Stimulated activated CD8-positive, alpha-beta memory T cell treated with anti-CD3 and anti-CD28 coated beads, Interleukin-7, amount 100 ng/mL, for 4 hours (primary cell): ENCODE results near the gene CWC15.
"Not testable (repeated sequence)": the region's sequence is repeated elsewhere in the genome, so short reads cannot be mapped to it uniquely, and the experiment has no call there.

Experiments
- DNase-seq, 2 donors: peaks; one replicate each; pipeline ENCODE4 v3.0.0-alpha.2; 2020; ENCODE audit warnings: low read depth in 2 of 2

CWC15 gene

GRCh38 chr11:94973099-94973968 lies at the start of gene CWC15, which contains the start of gene KDM4D:
CWC15 (minus strand) TSS chr11:94973556; CDS start chr11:94972185, 1,371 bp downstream.
KDM4D (plus strand) TSS chr11:94973709; CDS start chr11:94997373, 23,664 bp downstream.
- DNase-seq, result peak; percentile 92

- not testable (repeated sequence) for DNase-seq
Observed at GRCh38 chr11:95021468-95021867, 48.1 kb upstream of the CWC15 start.

GRCh38 chr11:95016139-95016538 lies 42.8 kb upstream of the CWC15 start:
- DNase-seq, result no peak

- DNase-seq, result no peak
Observed at GRCh38 chr11:95014184-95014821, 40.9 kb upstream of the CWC15 start.

- no peak for DNase-seq
Observed at GRCh38 chr11:95011376-95011775, 38.0 kb upstream of the CWC15 start.

- DNase-seq, result no peak
Observed at GRCh38 chr11:95005642-95006041, 32.3 kb upstream of the CWC15 start.

GRCh38 chr11:95003716-95004115 lies 30.4 kb upstream of the CWC15 start:
- DNase-seq, result no peak

GRCh38 chr11:94998285-94998684 lies 24.9 kb upstream of the CWC15 start:
- no peak for DNase-seq

- no peak for DNase-seq
Observed at GRCh38 chr11:94997437-94997836, 24.1 kb upstream of the CWC15 start.

- DNase-seq, result no peak
Observed at GRCh38 chr11:94993400-94993943, 20.1 kb upstream of the CWC15 start.

- no peak for DNase-seq
Observed at GRCh38 chr11:94988748-94989147, 15.4 kb upstream of the CWC15 start.

GRCh38 chr11:94987378-94987777 lies 14.0 kb upstream of the CWC15 start:
- no peak for DNase-seq

- no peak for DNase-seq
Observed at GRCh38 chr11:94975599-94975998, 2.2 kb upstream of the CWC15 start.

- DNase-seq, result no peak
Observed at GRCh38 chr11:94974178-94974577, 822 bp upstream of the CWC15 start.

- DNase-seq, result no peak
Observed at GRCh38 chr11:94972700-94973098, 657 bp downstream of the CWC15 start.

GRCh38 chr11:94968334-94968958 lies 4.9 kb downstream of the CWC15 start:
- DNase-seq, result no peak

- DNase-seq, result no peak
Observed at GRCh38 chr11:94964934-94965333, 8.4 kb downstream of the CWC15 start.

- no peak for DNase-seq
Observed at GRCh38 chr11:94961255-94961654, 12.1 kb downstream of the CWC15 start.

GRCh38 chr11:94960488-94960887 lies 12.9 kb downstream of the CWC15 start:
- DNase-seq, result no peak

GRCh38 chr11:94959179-94959578 lies 14.2 kb downstream of the CWC15 start:
- no peak for DNase-seq

GRCh38 chr11:94958121-94958696 lies 15.1 kb downstream of the CWC15 start:
- no peak for DNase-seq

GRCh38 chr11:94956963-94957362 lies 16.4 kb downstream of the CWC15 start:
- DNase-seq, result no peak
